DLD1 (cell line): ENCODE data around the gene YWHAB.
"Not testable (repeated sequence)": the region's sequence is repeated elsewhere in the genome, so short reads cannot be mapped to it uniquely, and the experiment has no call there.

Source experiments
- in situ Hi-C: cut with HindIII; loops from 2 replicates; pipeline ENCODE4 v1.10.0; 2017; ENCODE audit warnings: low sequenced_read_pairs

YWHAB gene

DNA sequence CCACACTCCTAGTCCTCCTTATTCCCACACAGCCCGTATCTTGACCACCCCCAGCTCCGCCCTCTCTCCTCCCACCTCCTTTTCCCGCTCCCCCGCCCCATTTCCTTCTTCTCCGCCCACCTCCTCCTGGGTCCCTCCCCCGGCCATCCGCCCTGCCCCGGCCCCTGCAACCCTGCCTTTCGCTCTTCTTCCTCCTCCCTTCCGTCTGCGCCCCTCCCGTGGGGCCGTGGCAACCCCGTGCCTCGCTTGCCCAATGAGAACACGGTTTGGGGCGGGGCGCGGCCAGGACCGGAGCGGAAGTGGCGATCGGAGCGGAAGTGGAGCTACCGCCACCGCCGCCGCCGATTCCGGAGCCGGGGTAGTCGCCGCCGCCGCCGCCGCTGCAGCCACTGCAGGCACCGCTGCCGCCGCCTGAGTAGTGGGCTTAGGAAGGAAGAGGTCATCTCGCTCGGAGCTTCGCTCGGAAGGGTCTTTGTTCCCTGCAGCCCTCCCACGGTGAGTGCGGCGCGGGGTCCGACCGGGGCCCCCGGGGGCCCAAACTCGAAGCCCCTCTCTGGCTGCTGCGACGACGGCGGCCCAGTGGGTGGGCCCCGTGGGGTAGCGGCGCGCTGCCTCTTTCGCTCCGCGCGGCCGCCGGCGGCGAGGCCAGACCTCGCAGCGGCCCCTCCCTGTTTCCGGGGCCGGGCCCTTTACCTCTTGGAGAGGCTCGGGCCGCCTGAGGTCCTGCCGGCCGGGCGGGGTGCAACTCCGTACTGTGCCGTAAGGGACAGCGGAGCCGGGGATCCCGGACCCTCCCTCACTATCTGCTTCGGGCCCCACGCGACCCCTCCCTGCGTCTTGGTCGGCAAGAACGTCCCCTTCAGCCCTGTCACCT lies at the start of gene YWHAB:
YWHAB (plus strand) TSS at position 314 of the 874 bp plus-strand sequence. CDS start 15,829 bp downstream, outside the sequence.
- in situ Hi-C loops: no loop called here

DNA sequence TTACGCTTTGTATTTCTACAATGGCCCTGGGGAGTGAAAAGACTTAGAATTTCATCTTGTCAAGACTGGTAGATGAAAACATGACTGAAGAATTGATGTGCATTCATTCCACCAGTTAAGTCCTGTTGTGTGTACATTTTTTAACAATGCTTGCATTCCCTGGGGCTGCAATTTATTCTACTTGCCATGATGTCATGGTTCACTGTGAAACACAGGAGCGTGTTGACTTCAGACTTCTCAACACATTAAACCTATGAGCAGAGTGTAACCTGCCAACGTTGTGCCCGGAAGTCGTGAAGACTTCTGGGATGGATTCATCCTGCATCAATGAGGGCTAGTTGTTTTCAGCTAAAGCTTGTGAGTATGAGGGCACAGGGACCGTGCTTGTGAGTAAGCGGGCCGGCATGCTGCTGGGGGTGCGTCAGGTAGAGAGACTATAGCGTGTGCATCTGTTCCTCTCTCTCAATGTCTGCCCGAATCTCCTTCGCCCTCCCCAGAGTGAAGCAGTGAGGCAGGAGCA lies 48.8 kb upstream of the YWHAB start:
- in situ Hi-C loops: no loop called here

DNA sequence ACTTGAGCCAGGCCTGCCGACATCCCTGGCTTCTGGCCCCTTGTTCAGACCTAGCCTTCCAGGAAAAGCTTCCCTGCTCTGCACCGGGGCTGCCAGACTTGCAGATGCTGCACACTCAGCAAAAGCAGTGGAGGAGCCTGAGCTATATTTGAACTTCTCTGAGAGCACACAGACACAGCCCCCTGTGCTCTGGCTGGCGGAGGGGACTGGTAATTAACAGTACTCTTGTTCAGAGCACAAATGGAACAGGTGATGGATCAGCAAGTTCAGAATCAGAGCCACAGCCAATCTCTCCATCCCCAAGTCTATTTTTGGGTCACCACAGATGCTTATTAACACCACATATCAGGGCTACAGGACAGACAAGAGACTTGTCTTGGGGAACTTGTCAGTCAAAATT lies 47.6 kb upstream of the YWHAB start:
- in situ Hi-C loops: no loop called here

DNA sequence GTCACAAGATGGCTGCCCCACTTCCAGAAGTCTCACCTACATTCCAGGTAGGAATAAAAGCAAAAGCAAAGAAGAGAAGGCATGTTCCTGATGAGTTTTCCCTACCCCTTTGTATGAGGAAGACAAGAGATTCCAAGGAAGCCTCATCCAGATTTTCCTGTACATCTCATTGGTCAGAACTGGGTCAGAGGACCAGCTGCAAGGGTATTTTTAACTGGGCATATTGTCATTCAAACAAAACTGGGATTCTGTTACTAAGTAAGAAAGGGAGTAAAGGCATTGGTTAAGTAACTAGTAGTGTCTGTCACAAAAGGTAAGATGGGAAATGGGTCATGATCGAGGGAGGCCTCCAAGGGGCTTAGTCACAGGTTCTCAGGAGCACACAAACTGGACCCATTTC lies 47.0 kb upstream of the YWHAB start:
- in situ Hi-C loops: no loop called here

DNA sequence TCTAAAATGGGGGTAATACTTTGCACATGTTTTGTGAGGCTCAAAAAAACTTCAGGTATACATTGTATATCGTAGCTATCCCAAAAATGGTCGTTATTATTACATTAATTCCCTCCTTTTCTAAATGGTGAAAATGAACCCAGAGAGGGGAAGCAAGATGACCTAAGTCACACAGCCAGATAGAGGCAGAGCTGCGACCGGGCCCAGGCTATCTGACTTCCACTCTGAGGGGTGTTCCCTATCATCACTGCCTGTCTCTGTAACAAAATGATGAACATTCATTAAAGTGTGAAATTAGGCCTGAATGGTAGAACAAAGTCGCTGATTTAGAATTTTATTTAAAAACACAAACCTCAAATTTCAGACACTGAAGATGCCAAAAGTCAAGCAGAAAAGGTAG lies 46.0 kb upstream of the YWHAB start:
- in situ Hi-C loops: no loop called here

DNA sequence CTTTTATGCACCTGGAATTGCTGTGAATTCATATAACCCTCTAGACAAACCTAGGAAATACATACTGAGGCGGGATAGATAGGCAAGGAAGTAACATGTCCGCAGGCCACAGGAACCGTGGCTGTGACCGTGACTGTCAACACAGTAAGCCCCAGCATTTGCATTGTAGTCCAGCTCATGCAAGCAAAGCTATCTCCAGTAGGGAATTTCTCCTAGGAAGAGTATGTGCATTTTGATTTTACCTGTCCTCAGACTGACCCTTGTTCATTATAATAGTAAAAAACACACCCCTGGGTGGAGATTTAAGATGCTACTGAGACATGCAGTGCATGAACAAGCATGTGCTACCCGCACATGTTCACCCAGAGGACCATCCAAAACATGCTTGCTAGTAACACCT lies 44.7 kb upstream of the YWHAB start:
- in situ Hi-C loops: no loop called here

DNA sequence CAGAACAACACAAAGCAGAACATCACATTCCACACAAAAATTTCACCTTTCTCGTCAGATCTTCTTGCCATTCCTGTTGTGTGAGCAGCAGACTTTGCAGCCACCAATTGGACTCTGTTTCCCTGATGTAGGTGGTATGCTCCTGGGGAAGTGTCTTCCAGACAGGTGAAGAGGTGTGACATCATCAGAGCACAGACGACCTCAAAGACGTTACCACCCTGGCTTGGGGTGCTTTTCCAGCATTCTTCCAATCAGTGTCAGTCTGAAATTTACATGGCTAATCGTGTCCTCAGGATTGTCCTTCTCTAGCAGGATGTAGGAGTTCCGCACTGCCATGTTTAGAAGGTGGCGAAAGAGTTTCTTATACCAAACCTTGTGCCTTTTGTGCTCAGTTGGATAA lies 43.5 kb upstream of the YWHAB start:
- in situ Hi-C loops: no loop called here

DNA sequence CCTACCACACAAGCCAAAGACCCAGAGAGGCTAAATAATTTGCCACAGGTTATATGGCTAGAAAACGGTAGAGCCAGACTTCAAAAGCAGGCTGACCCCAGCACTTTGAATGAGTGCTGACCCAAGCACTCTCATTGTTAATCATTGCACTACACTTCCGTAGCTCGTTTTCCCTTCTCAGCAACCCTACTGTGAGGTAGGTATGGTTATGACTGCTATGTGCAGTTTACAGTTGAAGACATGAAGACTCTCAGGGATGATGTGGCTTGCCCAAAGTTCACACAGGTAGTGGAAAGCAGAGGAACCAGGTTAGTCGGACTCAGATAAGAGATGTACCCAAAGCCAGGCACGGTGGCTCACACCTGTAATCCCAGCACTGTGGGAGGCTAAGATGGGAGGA lies 41.6 kb upstream of the YWHAB start:
- in situ Hi-C loops: no loop called here

DNA sequence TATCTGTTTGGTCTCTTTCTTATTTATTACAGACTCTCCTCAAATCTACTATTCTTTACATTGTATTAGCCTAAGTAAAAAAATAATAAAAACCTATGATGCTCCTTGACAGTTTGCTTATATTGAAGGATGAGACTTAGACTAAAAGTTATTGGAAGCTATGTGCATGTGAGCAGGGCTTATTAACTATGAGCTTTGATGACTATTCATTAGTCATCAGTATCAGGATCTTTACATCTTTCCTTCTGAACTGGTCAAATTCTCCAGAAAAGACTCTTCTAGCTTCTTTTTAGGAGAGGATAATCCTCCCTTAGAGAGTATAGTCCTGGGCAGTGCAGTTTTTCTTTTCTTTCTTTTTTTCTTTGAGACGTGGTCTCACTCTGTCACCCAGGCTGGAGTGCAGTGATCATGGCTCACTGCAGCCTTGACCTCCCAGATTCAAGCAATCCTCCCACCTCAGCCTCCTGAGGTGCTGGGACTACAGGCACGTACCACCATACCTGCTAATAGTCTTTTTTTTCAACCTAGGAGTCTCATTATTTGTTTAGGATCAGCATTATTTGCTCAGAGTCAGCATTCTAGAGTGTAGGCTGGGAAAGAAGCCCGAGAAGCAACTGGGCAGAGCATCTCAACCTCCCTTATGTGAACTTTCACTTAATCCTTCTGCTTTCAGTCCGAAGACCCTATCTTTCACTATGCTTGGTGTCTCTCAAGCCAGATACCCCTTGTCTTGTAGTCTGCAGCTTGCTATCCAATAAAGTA lies 37.1 kb upstream of the YWHAB start:
- in situ Hi-C loops: no loop called here

DNA sequence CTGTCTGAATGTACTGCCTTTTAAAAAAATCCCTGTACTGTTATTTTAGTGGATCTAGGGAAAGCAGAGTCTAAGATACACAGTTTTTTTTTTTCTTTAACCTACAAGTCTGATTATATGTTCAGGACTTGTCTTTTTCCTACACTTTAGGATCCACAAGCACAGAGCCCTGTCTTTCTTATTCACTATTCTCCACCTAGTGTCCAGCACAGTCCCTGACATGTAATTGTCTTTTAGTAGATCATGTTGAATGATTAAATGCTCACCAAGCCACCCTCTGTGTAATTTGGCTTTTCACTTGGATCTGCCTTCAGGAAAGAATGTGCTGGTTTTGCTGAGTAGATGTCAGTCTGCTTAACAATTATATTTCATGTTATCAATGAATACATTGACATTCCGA lies 35.8 kb upstream of the YWHAB start:
- in situ Hi-C loops: no loop called here

DNA sequence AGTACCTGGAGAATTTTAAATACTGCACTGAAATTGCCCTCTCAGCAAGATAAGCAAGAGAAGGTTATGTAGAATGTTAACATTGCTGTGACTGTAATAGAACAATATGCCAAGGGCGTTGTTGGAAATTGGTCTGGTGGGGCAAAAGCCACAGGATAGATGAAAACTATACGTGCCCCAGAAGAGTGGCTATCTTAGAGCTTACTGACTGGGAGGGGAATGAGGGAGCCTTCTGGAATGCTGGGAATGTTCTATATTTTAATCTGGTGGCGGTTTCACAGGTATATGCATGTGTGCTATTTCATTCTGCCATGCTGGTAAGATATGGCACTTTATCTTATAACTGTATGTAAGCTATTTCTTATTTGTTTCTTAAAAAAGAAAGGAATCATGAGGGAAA lies 35.2 kb upstream of the YWHAB start:
- in situ Hi-C loops: no loop called here

DNA sequence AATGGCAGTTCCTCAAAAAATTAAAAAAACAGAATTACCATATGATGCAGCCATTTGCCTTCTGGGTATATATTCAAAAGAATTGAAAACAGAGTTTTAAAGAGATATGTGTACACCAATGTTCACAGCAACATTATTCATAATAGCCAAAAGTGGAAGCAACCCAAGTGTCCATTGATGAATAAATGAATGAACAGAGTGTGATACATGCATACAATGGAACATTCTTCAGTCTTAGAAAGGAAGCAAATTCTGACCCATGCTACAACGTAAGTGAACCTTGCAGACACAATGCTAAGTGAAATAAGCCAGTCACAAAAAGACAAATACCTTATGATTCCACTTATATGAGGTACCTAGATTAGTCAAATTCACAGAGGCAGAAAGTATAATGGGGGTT lies 34.7 kb upstream of the YWHAB start:
- in situ Hi-C loops: no loop called here

DNA sequence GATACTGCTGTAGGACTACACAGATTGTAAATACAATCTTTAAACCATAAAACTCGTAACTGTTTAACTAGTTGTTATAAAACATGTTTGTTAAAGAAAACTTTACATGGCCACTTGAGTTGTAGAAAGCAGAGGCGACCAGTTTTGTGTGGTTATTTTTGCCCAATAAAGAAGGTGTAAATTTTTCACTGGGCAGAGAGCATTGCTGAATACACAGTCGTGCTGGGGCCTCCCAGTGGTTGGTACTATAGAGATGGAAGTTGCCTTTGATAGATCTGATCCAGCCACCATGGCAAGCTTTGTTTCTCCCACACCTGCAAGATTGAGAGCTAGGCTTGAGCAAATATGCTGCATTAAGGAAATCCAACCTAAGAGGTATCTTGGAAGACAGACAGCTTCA lies 34.0 kb upstream of the YWHAB start:
- in situ Hi-C loops: no loop called here

DNA sequence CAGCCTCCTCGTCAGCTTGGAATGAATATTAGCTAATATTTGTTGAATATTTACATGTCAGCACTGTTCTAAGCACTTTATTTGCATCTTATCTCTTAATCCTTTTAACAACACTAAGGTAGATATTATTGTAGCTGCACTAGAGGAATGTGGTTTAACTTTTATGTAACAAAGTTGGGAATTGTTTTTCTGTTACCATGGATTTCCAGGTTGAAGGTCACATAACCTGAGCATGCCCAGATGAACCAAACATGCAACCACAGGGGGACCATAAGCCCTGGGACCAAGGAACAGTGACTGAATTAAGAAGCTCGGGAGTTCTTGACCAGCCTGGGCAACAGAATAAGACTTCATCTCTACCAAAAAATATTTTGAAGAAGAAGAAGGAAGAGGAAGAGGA lies 29.1 kb upstream of the YWHAB start:
- in situ Hi-C loops: no loop called here

DNA sequence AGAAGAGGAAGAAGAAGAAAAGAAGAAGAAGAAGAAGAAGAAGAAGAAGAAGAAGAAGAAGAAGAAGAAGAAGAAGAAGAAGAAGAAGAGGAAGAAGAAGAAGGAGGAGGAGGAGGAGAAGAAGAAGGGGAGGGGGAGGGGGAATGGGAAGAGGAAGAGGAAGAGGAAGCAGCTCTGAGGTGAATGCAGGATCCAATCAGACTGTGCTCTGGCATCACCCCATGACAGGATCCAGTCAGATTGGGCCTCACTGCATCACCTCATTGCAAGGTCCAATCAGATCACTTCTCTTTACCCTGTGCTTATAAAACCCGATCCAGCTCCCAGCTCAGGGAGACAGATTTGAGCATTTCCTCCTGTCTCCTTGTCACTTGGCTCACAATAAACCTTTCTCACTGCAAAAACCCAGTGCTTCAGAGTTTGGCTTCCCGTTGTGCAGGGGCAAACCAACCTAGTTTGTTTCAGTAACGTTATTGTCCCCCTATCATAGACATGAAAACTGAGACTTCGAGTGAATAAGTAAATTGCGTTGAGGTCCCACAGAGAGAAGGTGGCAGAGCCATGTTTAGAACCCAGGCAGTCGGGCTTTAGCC lies 28.6 kb upstream of the YWHAB start:
- in situ Hi-C loops: no loop called here

DNA sequence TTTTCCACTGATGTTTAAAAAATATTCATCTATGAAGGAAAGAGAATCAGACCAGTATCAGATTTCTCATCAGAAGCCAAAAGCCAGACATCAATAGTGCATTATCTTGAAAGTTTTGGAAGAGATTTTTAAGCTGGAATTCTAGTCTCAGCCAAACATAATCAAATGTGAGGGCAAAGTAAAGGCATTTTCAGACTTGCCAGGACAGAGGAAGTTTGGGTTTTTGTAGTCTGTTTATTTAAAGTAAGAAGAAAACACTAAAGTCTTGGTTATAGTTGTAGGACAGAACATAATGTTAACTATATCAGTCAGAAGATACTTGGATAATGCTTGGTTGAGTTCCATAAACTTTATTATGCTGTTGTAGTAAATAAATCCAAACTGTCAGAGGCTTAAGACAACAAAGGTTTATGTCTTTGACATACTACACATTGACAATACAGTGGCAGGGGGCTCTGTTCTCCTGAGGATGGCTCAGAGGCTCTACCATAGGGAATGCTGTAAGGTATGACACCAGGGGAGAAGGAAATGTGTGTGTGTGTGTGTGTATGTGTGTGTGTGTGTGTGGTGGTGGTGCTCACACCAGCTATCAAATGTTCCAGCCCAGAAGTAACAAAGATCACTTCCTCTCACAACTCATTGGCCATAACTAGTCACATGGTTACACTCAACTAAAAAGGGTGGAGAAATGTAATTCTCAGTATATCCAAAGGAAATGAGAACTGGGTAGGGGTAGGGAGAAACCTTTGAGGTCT lies 26.7 kb upstream of the YWHAB start:
- in situ Hi-C loops: no loop called here

DNA sequence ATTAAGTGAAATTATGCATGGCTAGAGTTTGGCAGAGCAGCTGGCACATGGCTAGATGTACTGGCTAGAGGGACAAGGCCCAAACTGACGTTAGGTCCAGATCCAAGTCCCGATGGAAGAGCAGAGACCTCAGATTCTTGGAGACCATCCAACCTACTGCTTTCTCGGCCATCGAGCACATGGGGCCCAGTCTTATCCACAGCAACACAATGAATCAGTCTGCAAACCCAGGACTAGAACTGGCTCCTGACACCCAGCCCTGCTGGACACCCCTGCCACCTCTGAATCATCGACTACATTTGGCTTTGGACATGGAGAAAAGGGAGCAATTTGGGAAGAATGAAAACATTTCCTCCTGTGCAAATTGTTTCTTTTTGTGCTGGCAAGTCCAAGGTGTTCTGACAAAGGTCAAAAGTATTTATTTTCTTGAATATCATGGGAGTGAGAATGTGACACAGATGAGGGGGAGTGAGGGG lies 23.9 kb upstream of the YWHAB start:
- in situ Hi-C loops: no loop called here

DNA sequence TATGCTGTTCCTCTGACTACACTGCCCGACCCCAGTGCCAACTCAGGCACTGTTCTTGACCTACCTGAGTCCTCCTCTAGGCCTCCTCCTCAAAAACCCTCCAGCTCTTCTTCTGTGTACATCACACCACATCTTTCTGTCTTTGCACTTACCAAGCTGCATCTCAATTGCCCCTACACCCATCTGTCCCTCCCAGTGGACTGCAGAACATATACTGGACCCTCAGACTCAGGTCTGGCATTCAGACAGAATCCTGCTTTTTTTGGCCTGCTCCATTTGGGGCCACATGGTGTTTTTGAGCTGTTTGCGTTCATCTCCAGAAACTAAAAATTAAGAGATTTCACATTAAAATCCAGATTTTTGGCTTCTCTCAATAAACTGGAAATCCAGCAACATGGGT lies 23.2 kb upstream of the YWHAB start:
- in situ Hi-C loops: no loop called here

DNA sequence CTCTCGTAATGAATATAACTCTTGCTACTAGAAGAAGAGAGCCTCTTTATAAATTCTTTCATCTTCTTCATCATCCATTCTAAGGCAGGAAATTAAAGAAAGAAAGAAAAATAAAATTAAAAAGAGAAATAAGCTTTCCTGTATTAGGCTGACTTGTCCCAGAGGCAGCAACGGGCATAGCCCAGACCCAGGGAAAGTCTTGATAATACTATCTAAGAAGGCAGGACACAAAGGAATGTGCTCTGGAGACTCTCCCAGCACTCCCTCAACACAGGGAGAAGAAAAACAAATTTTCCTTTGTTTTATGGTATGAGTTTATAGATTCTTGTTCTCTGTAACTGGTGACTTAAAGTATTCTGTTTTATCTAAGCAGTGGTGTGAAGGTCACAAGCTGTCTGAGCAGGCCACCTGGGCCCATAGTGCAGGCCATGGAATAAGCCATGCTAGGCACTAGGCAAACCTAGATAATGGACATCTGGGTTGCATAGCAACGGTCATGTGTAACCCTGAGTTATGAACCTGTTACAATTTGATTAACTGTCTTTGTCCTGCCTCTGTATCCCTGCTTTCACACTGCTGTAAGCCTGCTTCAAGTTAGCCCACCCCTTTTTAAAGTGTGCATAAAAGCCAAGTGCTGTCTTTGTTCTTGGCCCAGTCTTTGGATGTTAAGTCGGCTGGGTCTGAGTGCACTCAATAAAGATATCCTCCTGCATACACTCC lies 22.0 kb upstream of the YWHAB start:
- in situ Hi-C loops: not testable (repeated sequence)

DNA sequence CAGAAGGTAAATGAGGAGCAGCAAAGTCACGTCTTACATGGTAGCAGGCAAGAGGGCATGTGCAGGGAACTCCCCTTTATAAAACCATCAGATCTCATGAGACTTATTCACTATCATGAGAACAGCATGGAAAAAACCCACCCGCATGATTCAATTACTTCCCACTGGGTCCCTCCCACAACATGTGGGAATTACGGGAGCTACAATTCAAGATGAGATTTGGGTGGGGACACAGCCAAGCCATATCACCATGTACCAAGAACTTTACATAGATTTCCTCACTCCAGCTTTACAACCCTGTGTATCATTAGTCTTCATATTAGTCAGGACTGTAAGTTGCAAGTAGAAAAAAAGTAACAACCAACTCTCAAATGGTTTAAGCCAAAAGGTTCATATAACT lies 21.0 kb upstream of the YWHAB start:
- in situ Hi-C loops: not testable (repeated sequence)
